OCI-M1 (cell line): ENCODE measurements around the gene AAGAB.

Experiments
- DNase-seq: peaks from one replicate; lab custom pipeline; 2025; lab: John Stamatoyannopoulos, UW

Gene AAGAB

DNA sequence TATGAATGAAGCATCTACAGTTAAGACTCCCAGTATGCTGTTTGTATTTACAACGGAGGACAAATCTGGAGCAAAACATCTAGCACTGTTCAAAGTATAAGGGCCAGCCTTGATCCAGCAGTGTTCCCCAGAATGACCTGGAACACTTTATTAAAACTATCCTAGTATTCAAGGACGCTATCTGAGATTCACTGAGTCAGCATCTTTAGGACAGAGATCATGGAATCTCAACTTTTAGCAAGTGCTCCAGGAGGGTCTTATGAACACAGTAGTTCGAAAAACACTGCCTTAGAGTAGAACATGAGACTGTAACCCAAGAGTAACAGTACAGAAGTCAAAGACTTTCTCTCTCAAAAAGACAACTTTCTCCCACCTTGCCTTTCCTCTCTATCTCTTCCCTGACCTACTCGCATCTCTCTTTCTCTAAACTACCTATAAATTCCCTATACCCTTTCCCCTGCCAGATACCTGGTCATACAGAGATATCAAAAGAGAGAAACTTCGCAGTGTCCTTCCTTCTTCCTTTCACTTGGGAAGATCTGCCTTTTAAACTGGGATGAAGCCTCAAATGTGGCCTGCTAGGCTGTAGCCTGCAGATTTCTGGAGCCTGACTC, 43.8 kb downstream of the AAGAB start:
- DNase-seq, result no peak

DNA sequence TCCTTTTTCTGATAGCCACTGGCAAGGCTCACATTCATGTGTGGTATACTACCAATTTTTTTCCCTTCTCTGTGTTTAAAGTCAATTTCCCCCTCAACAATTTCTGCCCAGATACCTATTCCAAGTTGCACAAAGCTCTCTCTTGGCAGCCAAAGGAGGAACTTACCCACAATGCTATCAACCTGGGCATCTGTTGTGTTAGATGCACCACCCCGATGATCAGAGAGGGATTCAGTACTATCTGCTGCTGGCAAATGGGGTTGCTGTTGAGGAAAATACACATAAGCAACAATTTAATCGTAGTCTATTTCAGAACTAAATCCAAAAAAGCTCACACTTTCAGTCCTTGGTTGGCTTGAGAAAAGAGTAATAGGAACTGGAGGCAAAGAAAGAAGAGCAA, 46.1 kb downstream of the AAGAB start:
- peak; percentile 34 for DNase-seq

- DNase-seq, result peak; percentile 23
Observed at GRCh38 chr15:67207555-67208207, 46.8 kb downstream of the AAGAB start.

GRCh38 chr15:67202991-67203390, 51.5 kb downstream of the AAGAB start:
- DNase-seq, result no peak

DNA sequence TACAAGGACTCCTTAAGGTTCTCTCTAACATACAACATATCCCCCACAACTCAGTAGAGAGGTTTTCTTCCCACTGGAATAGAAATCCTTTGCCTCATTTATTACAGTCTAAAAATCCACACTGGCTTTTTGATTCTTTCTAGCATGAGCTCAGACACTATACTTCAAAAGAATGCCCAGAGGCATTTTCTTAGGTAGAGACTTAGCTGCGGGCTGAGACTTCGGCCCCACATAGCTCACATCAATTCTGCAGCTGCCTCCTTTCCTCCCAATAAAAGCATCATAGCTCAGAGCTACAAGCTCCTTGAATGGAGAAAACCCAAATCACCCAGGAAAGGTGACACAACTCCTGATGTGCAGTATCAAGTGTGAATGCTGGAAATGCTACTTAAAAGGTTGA, 52.4 kb downstream of the AAGAB start:
- DNase-seq, result no peak

DNA sequence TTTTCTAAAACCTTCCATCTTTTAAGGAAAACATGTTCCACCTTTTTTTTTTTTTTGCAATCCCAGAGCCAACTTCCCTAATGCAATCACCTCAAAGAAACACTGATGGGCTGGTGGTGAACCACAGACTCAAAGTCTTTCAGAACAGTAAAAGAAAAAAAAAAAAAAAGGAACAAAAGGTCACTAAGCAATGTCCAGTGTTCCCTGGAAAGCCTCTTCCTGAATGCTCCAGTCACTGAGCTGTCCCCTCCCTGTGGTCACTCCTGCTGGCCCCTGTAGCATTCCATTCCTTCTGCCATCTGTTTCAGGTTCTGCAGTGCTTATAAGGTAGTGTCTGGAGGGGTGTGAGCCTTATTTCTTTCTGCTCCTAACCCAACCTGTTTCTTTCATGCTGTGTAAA, 53.3 kb downstream of the AAGAB start:
- peak; percentile 14 for DNase-seq

DNA sequence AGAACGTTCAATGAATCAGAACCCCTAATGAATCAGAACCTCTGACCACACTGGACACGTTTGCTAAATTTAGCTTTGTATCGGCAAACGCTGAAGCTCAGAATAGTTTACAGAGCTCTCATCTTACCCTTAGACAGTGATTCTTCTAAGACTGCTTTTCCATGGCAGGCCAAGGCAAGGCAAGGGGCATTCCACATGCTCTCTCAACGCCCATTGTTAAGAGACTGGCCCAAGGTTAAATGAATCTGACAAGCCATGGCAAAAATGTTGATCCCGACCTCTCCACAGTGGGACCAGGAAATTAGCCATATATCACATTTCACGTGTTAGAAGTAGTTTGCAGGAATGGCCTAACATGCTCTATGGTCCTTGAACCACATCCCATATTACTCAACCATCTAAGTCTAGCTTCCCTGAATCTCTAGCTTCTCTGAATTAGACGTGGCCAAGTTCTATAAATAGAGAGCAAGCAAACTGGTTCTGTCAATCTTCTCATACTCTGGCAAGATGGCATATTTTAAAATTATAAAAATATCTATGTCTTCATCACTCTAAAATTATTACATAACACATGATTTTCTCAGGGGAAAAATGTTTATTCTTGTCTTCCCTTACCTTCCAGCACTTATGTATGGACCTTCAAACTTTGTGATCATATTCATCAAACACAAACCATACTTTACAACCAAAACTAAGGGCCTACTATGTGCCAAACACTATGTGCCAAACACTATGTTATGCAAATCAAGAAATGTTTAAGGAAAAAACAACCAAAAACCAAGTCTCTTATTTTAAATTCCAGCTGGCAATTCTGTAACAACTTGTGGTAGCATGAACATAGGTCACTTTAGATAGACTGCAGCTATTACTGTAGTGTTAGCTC, 54.3 kb downstream of the AAGAB start:
- no peak for DNase-seq

GRCh38 chr15:67199391-67199790, 55.1 kb downstream of the AAGAB start:
- DNase-seq, result no peak

DNA sequence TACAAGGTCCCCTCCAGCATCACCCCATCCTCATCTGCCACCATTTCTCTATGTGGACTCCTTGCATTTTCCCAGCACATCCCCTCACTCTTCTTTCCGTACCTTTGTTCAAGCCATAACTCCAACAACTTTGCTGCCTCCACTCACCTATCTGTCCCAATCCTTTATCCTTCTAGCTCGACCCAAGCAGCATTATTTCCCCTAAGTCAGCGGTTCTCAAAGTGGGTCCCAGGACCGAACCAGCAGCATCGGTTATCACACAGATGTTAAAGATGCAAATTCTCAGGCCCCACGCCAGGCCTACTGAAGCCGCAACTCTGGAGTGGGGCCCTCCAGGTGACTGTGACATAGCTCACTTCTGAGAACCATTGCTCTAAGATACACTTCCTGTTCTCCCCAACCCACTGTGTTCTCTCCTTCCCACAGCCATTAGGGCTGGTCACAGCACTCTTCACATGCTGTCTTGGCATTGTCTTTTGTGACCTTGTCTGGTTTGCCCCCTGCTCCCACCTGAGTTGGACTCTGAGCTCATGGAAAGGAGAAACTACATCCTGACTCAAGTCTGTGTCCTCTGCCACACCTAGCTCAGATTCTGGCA, 56.2 kb downstream of the AAGAB start:
- no peak for DNase-seq

DNA sequence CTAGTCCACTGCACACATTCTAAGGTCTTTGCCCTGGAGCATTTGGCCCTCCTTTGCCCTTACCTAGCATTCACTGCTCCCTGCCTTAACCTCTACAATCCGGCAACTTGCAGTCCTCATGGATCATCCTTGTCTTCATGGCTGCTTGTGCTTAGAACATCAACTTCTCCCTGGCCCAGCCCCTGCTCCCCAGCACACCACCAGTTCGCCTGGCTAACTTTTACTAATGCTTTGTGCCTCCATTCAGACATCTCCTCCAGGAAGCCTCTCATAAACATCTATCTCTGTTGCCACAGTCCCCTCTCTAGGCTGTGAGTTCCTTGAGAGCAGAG, 57.1 kb downstream of the AAGAB start:
- no peak for DNase-seq

- DNase-seq, result no peak
Observed at GRCh38 chr15:67196672-67197363, 57.6 kb downstream of the AAGAB start.

DNA sequence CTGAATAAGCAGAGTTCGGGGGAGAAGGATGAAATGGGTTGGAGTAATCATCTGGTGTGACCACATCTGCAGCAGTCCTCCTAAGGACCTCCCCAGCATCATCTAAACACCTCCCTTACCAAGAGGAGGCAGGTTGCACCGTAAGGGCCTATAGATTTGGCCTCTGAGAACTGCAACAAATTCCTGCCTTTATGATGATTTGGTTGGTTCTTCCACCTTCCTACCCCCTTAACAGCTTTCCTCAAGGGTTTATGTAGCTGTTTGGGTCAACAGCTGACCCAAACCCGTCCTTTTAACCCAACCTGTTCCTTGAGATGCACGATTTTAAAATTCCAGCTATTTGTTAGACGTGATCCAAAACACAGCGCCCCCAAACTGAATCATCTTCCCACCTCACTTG, 58.2 kb downstream of the AAGAB start:
- DNase-seq, result no peak

DNA sequence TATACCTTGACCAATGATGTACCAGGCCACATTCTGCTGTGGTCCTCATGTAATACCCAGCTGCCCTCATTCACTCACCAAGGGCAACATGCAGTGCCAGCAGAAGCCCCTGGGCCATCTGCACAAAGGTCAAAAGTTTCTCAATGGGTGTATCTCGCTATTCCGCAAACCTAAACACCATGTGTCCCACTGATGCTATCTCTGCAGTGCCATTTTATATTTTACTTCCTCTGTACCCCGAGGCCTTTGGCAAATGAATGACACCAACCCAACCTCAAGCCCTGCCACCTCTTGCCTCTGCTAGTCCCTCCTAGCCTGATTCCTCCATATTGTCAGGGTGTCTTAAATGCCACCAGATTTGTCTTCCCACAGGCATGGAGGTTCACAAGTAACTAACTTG, 59.2 kb downstream of the AAGAB start:
- no peak for DNase-seq

- no peak for DNase-seq
Observed at GRCh38 chr15:67194171-67195114, 60.0 kb downstream of the AAGAB start.

- no peak for DNase-seq
Observed at GRCh38 chr15:67193223-67193990, 61.1 kb downstream of the AAGAB start.

GRCh38 chr15:67192185-67192820, 62.2 kb downstream of the AAGAB start:
- no peak for DNase-seq

DNA sequence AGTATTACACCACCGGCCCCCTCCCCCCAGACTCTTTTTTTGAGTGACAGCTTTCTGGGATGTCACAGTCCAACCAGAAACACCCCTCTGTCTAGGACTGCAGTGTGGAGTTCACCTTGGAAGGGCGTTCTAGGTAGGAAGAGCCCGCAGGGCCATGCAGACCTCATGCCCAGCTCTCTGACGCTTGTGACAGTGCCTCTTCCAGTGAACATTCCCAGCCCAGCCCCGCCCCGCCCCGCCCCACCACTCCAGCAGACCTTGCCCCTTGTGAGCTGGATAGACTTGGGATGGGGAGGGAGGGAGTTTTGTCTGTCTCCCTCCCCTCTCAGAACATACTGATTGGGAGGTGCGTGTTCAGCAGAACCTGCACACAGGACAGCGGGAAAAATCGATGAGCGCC, 63.6 kb downstream of the AAGAB start:
- DNase-seq, result no peak

DNA sequence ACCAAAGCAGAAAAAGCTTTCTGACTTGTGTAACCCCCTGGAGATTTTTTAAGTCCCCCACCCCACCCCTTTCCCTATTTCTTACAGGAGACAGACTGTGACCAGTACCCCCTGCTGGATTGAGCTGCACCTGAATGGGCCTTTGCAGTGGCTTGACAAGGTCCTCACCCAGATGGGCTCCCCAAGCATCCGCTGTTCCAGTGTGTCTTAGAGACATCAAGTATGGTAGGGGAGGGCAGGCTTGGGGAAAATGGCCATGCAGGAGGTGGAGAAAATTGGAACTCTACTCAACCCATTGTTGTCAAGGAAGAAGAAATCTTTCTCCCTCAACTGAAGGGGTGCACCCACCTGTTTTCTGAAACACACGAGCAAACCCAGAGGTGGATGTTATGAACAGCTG, 64.1 kb downstream of the AAGAB start:
- DNase-seq, result no peak

- DNase-seq, result no peak
Observed at GRCh38 chr15:67189326-67190051, 65.0 kb downstream of the AAGAB start.
